ENCODE data around the gene DCHS1. TPM values are rescaled to one million over a fixed set of nuclear protein-coding genes. Genes with fewer than 3 reads are reported as not detected.

The DCHS1 gene
- total RNA-seq, 4 donors from 2014 or later = 22.2 to 59.8 (median 37.8) TPM

DNA sequence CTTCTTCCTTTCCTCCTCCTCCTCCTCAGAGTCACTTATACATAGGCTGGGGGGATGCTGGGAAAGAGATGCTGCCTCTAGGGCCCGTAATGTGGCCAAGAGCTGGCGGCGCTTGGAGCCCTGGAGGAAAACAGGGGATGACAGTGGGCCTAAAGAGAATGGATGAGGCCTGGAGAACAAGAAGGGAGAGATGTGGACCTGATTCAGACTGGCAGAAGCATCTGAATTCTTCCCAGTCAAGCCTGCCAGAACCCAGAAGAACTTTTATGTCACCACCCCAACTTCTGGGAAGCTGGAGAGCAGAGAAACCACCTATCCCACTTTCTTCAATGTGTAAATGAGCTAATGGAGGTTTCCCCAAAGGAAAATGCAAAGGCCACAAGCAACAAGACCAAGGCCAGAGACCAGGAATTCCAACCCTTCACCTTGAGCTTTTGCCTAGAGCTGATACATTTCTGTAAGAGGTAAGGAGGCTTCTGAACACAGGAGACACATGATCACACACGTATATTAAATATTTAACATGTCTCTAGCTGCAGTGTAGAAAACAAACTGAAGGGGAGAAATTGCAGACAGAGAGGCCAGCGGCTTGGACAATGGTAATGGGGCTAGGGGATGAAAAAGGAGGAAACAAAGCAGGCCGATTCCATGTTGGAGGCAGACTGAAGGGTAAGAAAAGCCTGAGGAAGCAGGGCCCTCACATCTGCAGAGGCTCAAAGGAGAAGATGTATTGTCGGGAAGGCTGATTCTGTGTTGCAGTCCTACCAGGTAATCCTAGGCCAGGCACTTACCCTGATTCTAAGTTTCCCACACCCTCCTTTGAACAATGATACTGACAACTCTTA lies 53.3 kb downstream of the DCHS1 start:
- WGBS, 2 donors (ENCODE audit: low coverage in 1 of 2) = 30 to 44% methylated on average over 5 to 6 of the region's 7 CpGs
- Histone ChIP-seq H3K27me3 (no peaks in the 10 kb centered on the region), H3K27ac (peak overlapping the region; percentile 98 to 99 (median 98)), H3K9me3 (no peaks in the 10 kb centered on the region), H3K36me3 (peaks cover 3 to 45% of the 10 kb centered on the region in 2 donors), H3K4me1 (peaks cover 2 to 85% (median 23%) of the 10 kb centered on the region in 3 donors), H3K4me3 (peak overlapping the region; percentile 91 to 93)
- TF ChIP-seq POLR2A (IDR thresholded peaks at IDR 0.05) (no peak), EP300 (IDR thresholded peaks at IDR 0.05) (no peak), POLR2AphosphoS5 (IDR thresholded peaks at IDR 0.05) (no peak), CTCF (IDR thresholded peaks at IDR 0.05) (no peak)
- ATAC-seq = no peak

DNA sequence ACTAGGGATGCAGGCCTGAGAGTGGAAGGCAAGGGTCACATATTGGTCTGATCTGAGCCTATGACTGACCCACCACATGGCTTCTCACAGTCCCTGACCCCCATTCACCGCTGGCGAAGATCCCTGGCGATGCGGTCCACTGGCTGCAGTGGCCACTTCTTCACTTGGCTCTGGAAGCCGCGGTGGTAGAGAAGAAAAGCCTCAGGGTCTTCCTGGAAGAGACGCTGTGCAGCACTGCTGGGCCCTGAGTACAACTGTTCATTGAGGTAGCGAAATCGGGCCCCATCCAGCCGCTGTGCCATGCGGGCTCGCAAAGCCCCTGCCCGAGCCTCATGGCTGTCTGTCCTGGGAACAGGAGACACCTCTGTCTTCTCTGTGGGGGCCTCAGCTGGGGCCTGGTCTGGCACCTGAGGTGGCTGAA lies 54.6 kb downstream of the DCHS1 start:
- Histone ChIP-seq H3K27me3 (no peaks in the 10 kb centered on the region), H3K4me3 (no peak overlapping the region), H3K9me3 (no peaks in the 10 kb centered on the region), H3K4me1 (peaks cover 10 to 85% (median 27%) of the 10 kb centered on the region in 3 donors), H3K27ac (no peak overlapping the region), H3K36me3 (peaks cover 3 to 45% of the 10 kb centered on the region in 2 donors)
- TF ChIP-seq POLR2A (IDR thresholded peaks at IDR 0.05) (no peak), EP300 (IDR thresholded peaks at IDR 0.05) (no peak), POLR2AphosphoS5 (IDR thresholded peaks at IDR 0.05) (no peak), CTCF (IDR thresholded peaks at IDR 0.05) (no peak)
- WGBS, 2 donors (ENCODE audit: low coverage in 1 of 2) = 100% methylated on average over 1 of the region's 13 CpGs; no CpG with 5 or more reads in 1 of the 2 donors
- no peak for ATAC-seq

- TF ChIP-seq EP300 (IDR thresholded peaks at IDR 0.05) (no peak), CTCF (IDR thresholded peaks at IDR 0.05) (no peak), POLR2AphosphoS5 (IDR thresholded peaks at IDR 0.05) (no peak), POLR2A (IDR thresholded peaks at IDR 0.05) (no peak)
- no peak overlapping the region for H3K4me3 ChIP-seq
- H3K27ac ChIP-seq = peak overlapping the region in 1 of 4 donors; percentile 31
- no peaks in the 10 kb centered on the region for H3K27me3 ChIP-seq
- WGBS, 2 donors (ENCODE audit: low coverage in 1 of 2) = 86% methylated on average over 1 of the region's 2 CpGs; no CpG with 5 or more reads in 1 of the 2 donors
- H3K36me3 ChIP-seq = peaks cover 3 to 45% of the 10 kb centered on the region in 2 donors
- peaks cover 12 to 79% (median 28%) of the 10 kb centered on the region in 3 donors for H3K4me1 ChIP-seq
- no peak for ATAC-seq
- no peaks in the 10 kb centered on the region for H3K9me3 ChIP-seq
Measured at GRCh38 chr11:6599881-6600390, 55.7 kb downstream of the DCHS1 start.

DNA sequence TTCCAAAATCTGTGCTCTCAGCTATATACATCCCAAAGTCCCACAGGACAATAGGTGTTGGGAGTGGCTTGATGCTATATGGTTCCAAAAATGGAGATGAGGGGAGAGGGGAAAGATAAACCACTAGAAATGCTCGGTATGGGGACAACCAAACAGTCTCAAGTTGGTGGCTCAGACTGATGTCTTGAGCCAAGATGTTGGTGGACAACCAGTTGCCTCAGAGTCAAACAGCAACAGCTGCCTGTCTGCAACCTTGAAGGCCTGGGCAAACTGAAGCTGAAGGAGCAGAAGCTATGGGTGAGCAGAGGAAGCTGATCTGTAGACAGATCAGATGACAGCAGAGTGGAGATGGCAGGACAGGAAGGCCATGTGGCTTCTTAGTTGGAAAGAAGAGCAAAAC lies 56.2 kb downstream of the DCHS1 start:
- WGBS, 2 donors (ENCODE audit: low coverage in 1 of 2) = 82% methylated on average over 1 of the region's 1 CpG; no CpG with 5 or more reads in 1 of the 2 donors
- TF ChIP-seq EP300 (IDR thresholded peaks at IDR 0.05) (no peak), POLR2AphosphoS5 (IDR thresholded peaks at IDR 0.05) (no peak), POLR2A (IDR thresholded peaks at IDR 0.05) (no peak), CTCF (IDR thresholded peaks at IDR 0.05) (no peak)

More for the DNA sequence above, 56.2 kb downstream of the DCHS1 start:
- Histone ChIP-seq H3K4me3 (no peak overlapping the region), H3K36me3 (peaks cover 3 to 48% of the 10 kb centered on the region in 2 donors), H3K9me3 (no peaks in the 10 kb centered on the region), H3K4me1 (peaks cover 12 to 77% (median 28%) of the 10 kb centered on the region in 3 donors), H3K27ac (peak overlapping the region in 2 of 4 donors; percentile 31 to 72), H3K27me3 (no peaks in the 10 kb centered on the region)
- no peak for ATAC-seq
